Bone marrow (tissue), 2 donors: ENCODE data around the gene ZNF687.

Experiments
- DNase-seq, 2 donors: peaks; one replicate each; lab custom pipeline; 2025; lab: John Stamatoyannopoulos, UW

Gene ZNF687

DNA sequence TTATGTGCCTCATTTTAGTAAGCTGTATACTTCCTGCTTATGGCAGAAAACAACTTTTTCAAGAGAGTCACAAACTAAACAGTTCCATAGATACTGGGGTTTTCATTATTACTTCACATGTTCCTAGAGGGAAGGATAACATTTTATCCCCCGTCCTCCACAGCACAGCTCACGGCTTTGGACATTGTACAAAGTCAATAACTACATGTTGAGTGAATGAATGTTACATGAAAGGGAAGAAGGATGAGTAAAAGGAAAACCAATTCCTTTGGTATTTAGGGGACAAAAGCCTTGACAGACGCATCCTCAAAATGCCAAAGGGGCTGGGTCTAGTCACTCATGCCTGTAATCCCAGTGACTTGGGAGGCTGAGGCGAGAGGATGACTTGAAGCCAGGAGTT lies 30.3 kb downstream of the ZNF687 start:
- no peak for DNase-seq

DNA sequence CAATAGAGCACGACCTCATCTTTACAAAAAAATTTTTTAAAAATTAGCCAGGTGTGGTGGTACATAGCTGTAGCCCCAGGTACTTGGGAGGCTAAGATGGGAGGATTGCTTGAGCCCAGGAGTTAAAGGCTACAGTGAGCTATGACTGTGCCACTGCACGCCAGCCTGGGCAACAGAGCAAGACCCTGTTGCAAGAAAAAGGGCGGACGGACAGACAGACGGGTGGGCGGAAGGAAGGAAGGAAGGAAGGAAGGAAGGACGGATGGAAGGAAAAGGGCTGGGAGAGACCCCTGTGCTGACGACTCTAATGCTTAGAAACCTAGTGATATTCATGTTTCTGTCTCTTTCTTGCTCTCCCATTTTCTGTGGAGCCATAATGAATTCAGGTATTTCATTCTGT lies 30.7 kb downstream of the ZNF687 start:
- no peak for DNase-seq

DNA sequence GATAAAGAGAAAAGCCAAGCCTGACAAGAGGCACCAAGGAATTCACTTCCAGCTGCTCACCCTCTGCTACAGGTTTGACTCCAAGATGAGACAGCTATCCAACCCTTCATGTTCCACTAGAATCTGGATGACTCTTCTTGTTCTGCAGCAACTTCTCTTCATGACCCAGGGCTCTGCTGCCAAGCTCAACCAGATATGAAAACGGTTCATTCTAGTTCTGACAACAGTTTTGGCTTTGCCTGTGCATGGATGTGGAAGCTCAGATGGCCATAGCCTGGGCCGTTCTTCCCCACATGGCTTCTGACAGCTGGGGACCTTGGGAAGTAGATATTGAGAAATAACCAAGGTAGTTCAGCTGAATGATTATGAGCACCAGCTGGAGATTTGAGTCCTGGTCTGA lies 31.4 kb downstream of the ZNF687 start:
- no peak for DNase-seq

DNA sequence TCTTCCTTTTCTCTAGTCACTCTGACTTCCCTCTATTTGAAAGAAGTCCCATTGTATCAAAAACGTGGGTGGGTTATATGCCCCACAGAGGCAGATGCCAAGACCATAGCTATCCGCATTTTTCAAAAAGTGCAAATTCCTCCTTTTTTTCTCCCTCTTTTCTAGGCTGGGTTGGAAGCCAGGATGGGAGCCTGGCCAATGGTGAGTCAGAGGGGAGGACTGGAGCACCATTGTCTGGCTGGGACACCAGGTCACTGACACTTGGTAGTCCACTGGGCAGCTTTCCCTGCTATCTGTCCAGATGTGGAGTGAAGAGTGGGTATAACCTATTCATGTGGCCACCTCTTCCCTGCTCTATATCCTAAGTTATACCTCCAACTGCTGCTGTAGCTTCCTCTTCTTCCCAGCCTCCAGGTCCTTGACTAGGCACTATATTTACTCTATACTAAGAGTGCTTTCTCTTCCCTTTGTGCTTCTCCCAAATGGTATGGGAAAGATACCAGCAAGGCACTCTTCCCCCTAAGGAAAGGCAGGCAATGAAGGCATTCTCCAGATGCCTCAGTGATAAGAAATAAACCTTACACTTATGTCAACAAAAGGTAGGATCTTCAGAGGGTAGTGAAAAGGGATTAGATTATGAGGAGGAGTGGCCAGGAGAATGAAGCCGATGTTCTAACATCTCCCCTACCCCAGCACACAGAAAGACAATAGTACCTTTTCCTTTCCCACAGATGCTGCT lies 32.2 kb downstream of the ZNF687 start:
- no peak for DNase-seq

DNA sequence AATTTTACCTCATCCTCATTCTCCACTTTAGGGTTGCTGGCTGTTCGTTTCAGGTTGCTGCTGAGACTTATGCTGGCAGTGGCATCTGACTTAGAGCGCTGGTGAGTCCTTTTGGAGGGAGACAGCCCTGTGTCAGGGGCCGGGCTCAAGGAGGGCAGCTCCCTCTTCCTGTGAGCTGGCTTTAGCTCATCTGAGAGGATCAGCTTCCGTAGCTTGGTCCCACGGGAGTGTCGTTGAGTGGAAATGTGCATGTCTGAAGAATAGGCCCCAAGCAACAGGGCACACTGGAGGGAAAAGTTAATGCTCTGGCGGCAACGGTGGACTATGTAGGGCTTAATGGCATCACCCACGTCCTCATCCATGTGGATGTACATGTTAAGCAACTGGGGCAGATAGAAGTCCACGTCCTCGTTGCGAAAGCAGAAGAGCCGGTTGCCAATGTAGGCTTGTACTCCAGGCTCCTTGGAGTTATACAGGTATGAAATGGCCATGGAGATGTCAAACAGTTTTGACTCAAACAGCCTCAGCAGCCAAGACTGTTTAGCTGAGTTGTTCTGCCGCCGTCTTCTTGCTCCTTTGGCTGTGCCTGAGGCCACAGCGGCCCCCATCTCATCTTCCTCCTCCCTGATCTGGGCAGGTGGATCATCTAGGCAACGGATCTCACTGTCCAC lies 33.6 kb downstream of the ZNF687 start:
- no peak for DNase-seq

DNA sequence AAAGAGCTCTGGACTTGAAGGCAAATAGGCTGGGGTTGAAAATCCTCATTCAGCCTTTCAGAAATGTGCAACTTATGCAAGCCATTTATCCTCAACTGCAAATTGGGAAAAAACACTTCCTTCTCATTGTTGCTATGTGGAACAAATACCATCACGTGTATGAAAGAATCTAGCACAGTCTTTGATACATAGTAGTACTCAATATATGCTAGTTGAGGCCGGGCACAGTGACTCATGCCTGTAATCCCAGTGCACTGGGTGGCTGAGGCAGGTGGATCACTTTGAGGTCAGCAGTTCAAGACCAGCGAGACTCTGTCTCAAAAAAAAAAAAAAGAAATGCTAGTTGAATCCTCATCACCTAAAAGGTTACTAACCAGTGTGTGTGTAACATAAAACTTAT lies 36.9 kb downstream of the ZNF687 start:
- DNase-seq, result no peak

DNA sequence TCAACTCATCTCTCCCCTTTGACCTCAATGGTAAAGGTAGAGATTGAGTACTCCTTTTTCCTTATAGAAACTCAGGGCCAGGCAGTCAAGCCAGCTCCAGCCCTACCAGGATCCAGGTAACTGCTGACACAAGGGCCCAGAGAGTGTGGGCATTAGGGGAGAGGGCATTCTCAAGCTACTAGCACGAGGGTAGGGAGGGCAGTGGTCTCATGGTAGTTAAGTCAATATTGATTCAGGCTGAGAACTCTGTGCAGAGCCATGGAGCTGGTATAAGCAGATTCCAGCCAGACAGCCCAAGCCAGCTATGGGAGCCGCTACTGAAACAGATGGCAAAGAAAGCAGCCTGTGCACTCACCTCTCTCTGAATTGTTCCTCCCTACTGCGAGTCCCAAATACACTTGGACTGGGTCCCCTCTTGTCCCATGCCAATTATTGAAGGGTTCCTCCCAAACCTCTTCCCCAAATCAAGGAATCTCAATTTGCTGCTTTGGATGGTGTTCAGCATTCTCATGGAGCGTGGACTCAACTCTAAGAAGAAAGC lies 42.4 kb downstream of the ZNF687 start:
- DNase-seq, result no peak

DNA sequence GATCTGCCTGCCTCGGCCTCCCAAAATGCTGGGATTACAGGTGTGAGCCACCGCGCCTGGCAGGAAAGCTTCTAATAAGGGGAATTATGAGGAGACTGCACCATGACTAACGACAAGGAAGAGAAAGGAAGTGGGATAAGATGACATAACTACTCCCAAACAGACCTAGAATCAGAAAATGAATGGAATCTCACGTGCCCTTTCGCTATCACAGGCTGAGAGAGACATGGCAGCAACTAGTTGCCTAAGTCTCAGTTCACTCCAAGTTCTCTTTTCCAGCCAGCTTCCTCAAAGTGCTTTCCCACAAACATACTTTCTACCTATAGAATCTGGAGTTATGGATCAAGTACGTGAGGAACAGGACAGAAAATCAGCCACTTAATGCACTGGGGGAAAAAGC lies 43.1 kb downstream of the ZNF687 start:
- DNase-seq, result no peak

DNA sequence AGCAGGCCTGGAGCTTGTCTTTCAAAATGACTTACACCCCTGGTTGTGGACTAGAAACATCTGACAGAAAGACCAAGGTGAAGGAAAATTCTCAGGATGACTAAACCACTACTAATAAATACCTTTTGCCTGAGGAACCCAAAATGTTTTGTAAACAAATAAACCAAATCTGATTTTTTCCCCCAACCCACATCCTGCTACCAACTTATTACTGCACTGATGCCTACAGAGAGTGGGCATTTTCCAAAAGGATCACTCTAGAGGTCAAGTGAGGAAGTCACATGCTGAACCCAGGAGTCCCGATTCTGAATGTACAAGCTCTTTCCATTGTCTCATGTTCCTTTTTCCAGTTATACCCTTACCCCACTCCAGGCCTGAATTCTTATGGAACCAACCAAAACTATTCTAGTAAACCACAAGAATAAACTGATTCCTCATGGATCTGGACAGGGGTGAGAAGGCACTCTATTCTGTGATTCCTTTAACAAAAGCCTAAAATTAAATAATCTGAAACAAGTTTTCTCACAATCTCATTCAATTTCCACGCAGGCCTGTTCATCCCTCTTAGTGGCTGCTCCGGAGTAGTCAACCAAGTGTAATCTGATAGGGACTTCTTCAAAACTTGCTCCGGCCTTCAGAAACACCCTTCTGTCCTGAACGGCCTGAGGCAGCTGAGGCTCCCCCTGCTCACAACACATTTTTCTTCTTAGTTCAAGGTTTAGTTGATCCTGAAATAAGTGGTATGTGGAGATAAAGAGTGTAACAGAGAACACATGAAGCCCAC lies 43.7 kb downstream of the ZNF687 start:
- DNase-seq, result no peak

DNA sequence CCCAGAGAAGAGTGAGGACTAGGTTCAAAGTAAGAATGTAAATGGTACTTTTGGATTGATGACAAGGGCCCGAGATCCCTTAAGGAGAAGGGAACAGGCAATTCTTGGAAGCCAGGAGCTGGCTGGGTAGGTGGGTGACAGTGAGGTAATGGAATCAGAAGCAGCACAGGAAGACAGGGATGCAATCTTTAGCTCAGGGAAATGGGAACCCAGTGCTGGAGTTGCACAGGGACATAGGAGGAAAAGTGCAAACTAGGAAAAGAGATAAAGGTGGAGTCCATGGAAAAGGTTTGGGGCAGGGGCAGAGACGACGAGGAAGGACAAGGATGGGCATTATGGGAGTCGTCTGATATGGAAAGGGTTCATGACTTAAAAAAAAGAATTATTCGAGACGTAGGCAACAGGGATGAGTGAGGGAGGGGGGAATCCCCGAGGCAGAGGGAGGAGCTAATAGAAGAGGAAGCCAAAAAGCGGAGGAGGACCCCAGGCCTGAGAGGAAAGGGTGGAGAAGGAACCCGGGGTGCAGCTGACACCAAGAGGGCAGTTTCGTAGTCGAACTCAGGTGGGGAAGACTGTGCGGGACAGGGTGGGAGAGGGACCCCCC lies 44.6 kb downstream of the ZNF687 start:
- DNase-seq, result peak in 1 of 2 donors; percentile 73

DNA sequence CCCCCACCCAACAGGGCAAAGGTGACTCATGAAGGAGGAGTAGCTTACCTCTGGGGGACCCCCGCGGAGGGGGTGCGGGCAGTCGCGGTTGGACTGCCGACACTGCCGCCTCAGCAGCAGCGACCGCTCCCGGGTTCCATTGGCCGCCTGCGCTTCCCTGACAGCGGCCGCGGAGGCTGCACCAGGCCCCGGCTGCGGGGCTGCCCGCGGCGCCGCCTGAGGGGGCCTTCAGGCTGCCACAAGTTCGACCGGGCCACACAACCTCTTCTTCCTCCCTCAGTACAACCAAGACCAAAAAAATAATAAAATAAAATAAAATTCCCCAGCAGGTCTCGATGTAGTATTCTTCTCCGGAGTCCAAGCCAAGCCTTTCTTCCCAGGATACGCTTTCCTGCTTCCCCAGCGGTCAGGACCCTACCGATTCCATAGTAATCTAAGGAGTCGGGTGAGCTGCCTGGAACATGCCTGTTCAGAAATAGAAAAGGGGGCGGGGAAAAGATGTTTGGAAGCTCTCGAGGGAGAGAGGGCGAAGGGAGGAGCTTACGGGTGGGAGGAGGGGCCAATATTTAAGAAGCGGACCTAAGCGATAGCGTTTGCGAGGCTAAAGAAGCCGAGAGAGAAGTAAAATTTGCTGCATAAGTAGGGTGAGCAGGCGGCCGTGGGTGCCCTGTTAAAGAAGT lies 45.3 kb downstream of the ZNF687 start, which contains the start of gene PI4KB:
Gene PI4KB (minus strand): TSS at position 194 of the 680 bp plus-strand sequence. CDS start 10,935 bp downstream, outside the sequence.
- peak; percentile 86 to 97 for DNase-seq

DNA sequence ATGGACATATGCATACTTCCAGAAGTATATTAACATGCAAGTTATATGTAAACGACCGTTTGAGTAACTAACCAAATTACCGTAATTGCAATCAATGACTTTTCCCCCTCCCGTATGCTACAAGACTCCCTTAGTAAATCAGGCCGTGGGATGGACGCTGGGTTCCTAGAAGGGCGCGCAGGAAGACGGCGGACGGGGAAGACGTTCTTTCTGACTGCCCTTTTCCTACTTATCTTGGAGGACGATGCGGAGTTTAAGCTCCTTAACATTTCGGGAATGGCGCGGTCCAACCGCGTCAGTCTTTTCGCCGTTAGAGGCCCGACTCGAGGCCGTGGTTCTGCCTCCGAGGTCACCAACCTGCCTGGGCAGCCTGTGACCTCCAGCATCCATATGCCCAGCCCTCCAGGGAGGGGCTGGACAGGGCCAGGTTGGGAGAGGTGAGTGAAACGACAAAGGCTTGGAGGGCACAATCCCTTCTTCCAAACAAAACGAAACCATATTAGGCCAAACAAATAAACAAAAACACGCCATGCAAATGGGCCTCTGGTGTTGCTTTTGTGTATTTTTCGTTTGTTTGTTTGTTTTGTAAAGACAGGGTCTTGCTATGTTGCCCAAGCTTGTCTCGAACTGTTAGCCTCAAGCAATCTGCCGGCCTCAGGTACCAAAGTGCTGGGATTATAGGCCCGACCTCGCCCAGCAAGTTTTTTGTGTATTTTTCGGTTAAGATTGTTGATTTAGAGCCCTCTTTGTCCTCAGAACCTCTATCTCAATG lies 46.0 kb downstream of the ZNF687 start:
- DNase-seq, result no peak

DNA sequence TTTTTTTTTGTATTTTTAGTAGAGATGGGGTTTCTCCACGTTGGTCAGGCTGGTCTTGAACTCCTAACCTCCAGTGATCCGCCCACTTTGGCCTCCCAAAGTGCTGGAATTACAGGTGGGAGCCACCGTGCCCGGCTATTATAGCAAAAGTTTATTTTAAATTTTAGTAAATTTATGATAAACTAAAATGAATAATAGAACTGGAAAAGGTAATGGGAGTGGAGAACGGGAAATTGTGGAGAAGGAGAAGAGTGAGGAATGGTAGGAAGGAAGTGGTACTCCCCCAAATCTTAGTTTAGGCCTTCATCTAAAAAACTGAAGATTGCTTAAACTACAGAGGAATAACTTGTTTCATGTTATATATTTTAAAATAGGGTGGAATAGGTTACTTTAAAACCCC lies 52.7 kb downstream of the ZNF687 start:
- DNase-seq, result no peak

DNA sequence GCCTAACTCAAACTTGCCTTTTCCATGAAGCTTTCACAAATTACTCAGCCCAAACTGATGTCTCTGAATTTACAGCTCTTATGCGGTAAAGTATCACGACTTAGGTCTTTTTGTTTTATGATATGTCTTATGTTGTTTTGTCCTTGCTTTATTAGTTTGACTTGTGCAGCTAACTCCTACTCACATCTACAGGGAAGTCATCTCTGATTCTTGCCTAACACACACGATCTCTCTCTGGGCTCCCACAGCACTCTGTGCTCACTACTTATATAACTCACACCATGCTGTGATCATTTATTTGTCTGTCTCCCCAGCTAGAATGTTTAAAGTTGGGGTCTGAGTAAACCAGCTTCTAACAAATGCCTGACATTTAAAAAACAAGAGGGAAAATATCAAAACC lies 54.5 kb downstream of the ZNF687 start:
- no peak for DNase-seq

DNA sequence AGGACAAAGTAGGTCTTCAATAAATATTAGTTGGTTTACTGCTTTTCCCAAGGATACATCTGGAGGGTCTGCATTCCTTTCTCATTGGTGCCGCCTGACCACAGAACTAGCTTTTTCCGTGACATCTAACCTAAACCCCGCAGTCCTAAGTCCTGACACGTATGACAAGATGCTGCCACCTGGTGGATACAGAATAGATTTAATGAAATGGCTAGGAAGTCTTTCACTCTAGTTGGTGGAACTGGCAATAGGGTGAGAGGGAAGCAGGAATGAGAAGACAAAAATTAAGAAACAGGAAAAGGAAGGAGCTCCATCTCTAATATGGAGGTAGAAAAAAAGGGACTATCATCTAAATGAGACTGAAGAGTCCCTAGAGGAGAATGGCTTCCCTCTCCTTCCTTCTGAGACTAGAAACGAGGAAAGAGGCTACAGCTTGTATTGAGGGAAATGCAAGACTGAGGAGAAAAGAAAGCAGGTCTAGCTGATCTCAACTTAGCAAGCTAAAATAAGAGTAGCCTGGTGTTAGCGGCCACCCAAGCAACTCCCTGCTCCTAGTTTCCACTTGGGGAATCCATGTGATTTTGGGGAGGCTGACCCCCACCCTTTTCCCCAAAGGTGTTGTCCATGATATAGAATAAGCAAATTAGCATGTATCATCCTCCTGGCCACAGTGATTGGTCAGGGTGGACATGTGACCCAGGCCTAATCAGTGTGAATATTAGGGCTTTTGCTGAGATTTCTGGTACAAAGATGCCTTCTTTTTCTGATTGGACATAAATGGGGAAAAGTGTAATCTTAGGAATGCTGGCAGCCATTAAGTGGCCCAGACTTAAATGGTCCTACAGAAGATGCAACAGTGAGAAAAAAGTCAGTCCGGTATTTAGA lies 59.0 kb downstream of the ZNF687 start:
- DNase-seq, result peak in 1 of 2 donors; percentile 76
